ENCODE data around the gene HNRNPU.

The HNRNPU gene

GRCh38 chr1:244864253-244865027 is at the start of gene HNRNPU:
Gene HNRNPU, minus strand, starts transcription at chr1:244864543. Its CDS starts 236 bp downstream, at chr1:244864307.
- peak; percentile 85 for DNase-seq (ENCODE audit: extremely low read depth, low read depth)
- peak; percentile 7 for TF ChIP-seq CTCF (IDR thresholded peaks at IDR 0.05; ENCODE audit: low read depth, low read length, missing control alignments)
- H3K4me3 ChIP-seq (replicated peaks; ENCODE audit: low read depth, low read length), result peak within 1 kb of the TSS; percentile 94

- DNase-seq (ENCODE audit: extremely low read depth, low read depth), result no peak
- H3K4me3 ChIP-seq (replicated peaks; ENCODE audit: low read depth, low read length), result no peak overlapping the region
- TF ChIP-seq CTCF (IDR thresholded peaks at IDR 0.05; ENCODE audit: low read depth, low read length, missing control alignments), result no peak
Measured at GRCh38 chr1:244913806-244914205, 49.5 kb upstream of the HNRNPU start.

- H3K4me3 ChIP-seq (replicated peaks; ENCODE audit: low read depth, low read length), result no peak overlapping the region
- TF ChIP-seq CTCF (IDR thresholded peaks at IDR 0.05; ENCODE audit: low read depth, low read length, missing control alignments), result no peak
- DNase-seq (ENCODE audit: extremely low read depth, low read depth), result no peak
Measured at GRCh38 chr1:244904119-244904518, 39.8 kb upstream of the HNRNPU start.

GRCh38 chr1:244901400-244902015 is 37.2 kb upstream of the HNRNPU start:
- no peak for TF ChIP-seq CTCF (IDR thresholded peaks at IDR 0.05; ENCODE audit: low read depth, low read length, missing control alignments)
- no peak overlapping the region for H3K4me3 ChIP-seq (replicated peaks; ENCODE audit: low read depth, low read length)
- no peak for DNase-seq (ENCODE audit: extremely low read depth, low read depth)

GRCh38 chr1:244897476-244898254 is 33.3 kb upstream of the HNRNPU start:
- no peak for TF ChIP-seq CTCF (IDR thresholded peaks at IDR 0.05; ENCODE audit: low read depth, low read length, missing control alignments)
- no peak for DNase-seq (ENCODE audit: extremely low read depth, low read depth)
- H3K4me3 ChIP-seq (replicated peaks; ENCODE audit: low read depth, low read length), result no peak overlapping the region

- no peak overlapping the region for H3K4me3 ChIP-seq (replicated peaks; ENCODE audit: low read depth, low read length)
- TF ChIP-seq CTCF (IDR thresholded peaks at IDR 0.05; ENCODE audit: low read depth, low read length, missing control alignments), result no peak
- DNase-seq (ENCODE audit: extremely low read depth, low read depth), result peak; percentile 25
Measured at GRCh38 chr1:244896550-244896949, 32.2 kb upstream of the HNRNPU start.
